Renal pelvis (tissue), 12 donors: ENCODE measurements around the gene LYPLAL1. TPM values are rescaled to one million over a fixed set of nuclear protein-coding genes. Genes with fewer than 3 reads are reported as not detected.

ENCODE experiments used
- DNase-seq: peaks from one replicate; pipeline ENCODE4 v3.0.0-alpha.2; 2013
- long read RNA-seq, 16 experiments: transcript quantifications; one replicate each; lab custom pipeline, GENCODE V29; 2026
- polyA plus RNA-seq, 3 donors: library from polyadenylated mRNA; unstranded; fragments of 120-200 nt; gene quantifications; one replicate each; pipeline ENCODE4 v1.2.1, GENCODE V29; 2013; ENCODE audit not compliant: insufficient read length in 3 of 3

LYPLAL1 gene
- 10 to 100 TPM; 42.0 to 56.3 (median 53.4) TPM for polyA plus RNA-seq
- long read RNA-seq, donor 1, transcript LYPLAL1-202 (5 exons, 1,898 nt): major isoform, 11 of 24 reads
- long read RNA-seq, donor 1, transcript LYPLAL1-203 (4 exons, 1,703 nt): minor isoform, 5 of 24 reads
- long read RNA-seq, donor 1, partial matches to known transcripts: 0 of 24 reads
- long read RNA-seq, donor 1, other reads (novel, unspliced or antisense): 0 of 24 reads
- long read RNA-seq, donor 2, transcript LYPLAL1-201 (5 exons, 1,819 nt): minor isoform, 6 of 27 reads
- long read RNA-seq, donor 2, transcript LYPLAL1-202 (5 exons, 1,898 nt): major isoform, 14 of 27 reads
- long read RNA-seq, donor 2, partial matches to known transcripts: 0 of 27 reads
- long read RNA-seq, donor 2, other reads (novel, unspliced or antisense): 0 of 27 reads
- long read RNA-seq, donor 3, transcript LYPLAL1-202 (5 exons, 1,898 nt): major isoform, 15 of 19 reads
- long read RNA-seq, donor 3, partial matches to known transcripts: 0 of 19 reads
- long read RNA-seq, donor 3, other reads (novel, unspliced or antisense): 0 of 19 reads
- long read RNA-seq, donor 4, transcript LYPLAL1-202 (5 exons, 1,898 nt): major isoform, 16 of 22 reads
- long read RNA-seq, donor 4, partial matches to known transcripts: 0 of 22 reads
- long read RNA-seq, donor 4, other reads (novel, unspliced or antisense): 0 of 22 reads
- long read RNA-seq, donor 5, partial matches to known transcripts: 0 of 10 reads
- long read RNA-seq, donor 5, other reads (novel, unspliced or antisense): 0 of 10 reads
- long read RNA-seq, donor 6, transcript LYPLAL1-202 (5 exons, 1,898 nt): major isoform, 5 of 10 reads
- long read RNA-seq, donor 6, partial matches to known transcripts: 0 of 10 reads
- long read RNA-seq, donor 6, other reads (novel, unspliced or antisense): 0 of 10 reads
- long read RNA-seq, donor 7, transcript LYPLAL1-202 (5 exons, 1,898 nt): major isoform, 19 of 31 reads
- long read RNA-seq, donor 7, partial matches to known transcripts: 0 of 31 reads
- long read RNA-seq, donor 7, other reads (novel, unspliced or antisense): 0 of 31 reads
- long read RNA-seq, donor 8, transcript LYPLAL1-202 (5 exons, 1,898 nt): major isoform, 5 of 10 reads
- long read RNA-seq, donor 8, partial matches to known transcripts: 0 of 10 reads
- long read RNA-seq, donor 8, other reads (novel, unspliced or antisense): 0 of 10 reads
- long read RNA-seq, donor 9, transcript LYPLAL1-202 (5 exons, 1,898 nt): major isoform, 18 of 28 reads
- long read RNA-seq, donor 9, partial matches to known transcripts: 0 of 28 reads
- long read RNA-seq, donor 9, other reads (novel, unspliced or antisense): 0 of 28 reads
- long read RNA-seq, donor 10, transcript LYPLAL1-202 (5 exons, 1,898 nt): major isoform, 6 of 9 reads
- long read RNA-seq, donor 10, partial matches to known transcripts: 0 of 9 reads
- long read RNA-seq, donor 10, other reads (novel, unspliced or antisense): 0 of 9 reads
- long read RNA-seq, donor 11, transcript LYPLAL1-202 (5 exons, 1,898 nt): major isoform, 9 of 13 reads
- long read RNA-seq, donor 11, partial matches to known transcripts: 0 of 13 reads
- long read RNA-seq, donor 11, other reads (novel, unspliced or antisense): 0 of 13 reads
- long read RNA-seq, donor 12, transcript LYPLAL1-210 (2 exons, 642 nt): minor isoform, 6 of 25 reads
- long read RNA-seq, donor 12, transcript LYPLAL1-202 (5 exons, 1,898 nt): major isoform, 14 of 25 reads
- long read RNA-seq, donor 12, partial matches to known transcripts: 0 of 25 reads
- long read RNA-seq, donor 12, other reads (novel, unspliced or antisense): 0 of 25 reads
- long read RNA-seq, donor 13, transcript LYPLAL1-202 (5 exons, 1,898 nt): major isoform, 12 of 18 reads
- long read RNA-seq, donor 13, partial matches to known transcripts: 0 of 18 reads
- long read RNA-seq, donor 13, other reads (novel, unspliced or antisense): 0 of 18 reads
- long read RNA-seq, donor 14: 0 reads
- long read RNA-seq, donor 15, transcript LYPLAL1-202 (5 exons, 1,898 nt): major isoform, 15 of 28 reads
- long read RNA-seq, donor 15, partial matches to known transcripts: 7 of 28 reads
- long read RNA-seq, donor 15, other reads (novel, unspliced or antisense): 0 of 28 reads
- long read RNA-seq, donor 16, transcript LYPLAL1-202 (5 exons, 1,898 nt): major isoform, 19 of 26 reads
- long read RNA-seq, donor 16, partial matches to known transcripts: 0 of 26 reads
- long read RNA-seq, donor 16, other reads (novel, unspliced or antisense): 0 of 26 reads

- DNase-seq: peak; percentile 88
These were observed at the start of gene LYPLAL1 for GRCh38 chr1:219173758-219174459. TSS of gene LYPLAL1 (plus strand) at chr1:219173878. CDS start at chr1:219173891, 13 bp downstream.

- DNase-seq: no peak
These were observed 49.5 kb upstream of the LYPLAL1 start for GRCh38 chr1:219124163-219124562.

- DNase-seq: no peak
These were observed 48.3 kb upstream of the LYPLAL1 start for GRCh38 chr1:219125342-219125741.

- DNase-seq: peak; percentile 40
These were observed 47.3 kb upstream of the LYPLAL1 start for GRCh38 chr1:219126377-219126776.

- no peak for DNase-seq
These were observed 44.7 kb upstream of the LYPLAL1 start for GRCh38 chr1:219128957-219129356.

DNA sequence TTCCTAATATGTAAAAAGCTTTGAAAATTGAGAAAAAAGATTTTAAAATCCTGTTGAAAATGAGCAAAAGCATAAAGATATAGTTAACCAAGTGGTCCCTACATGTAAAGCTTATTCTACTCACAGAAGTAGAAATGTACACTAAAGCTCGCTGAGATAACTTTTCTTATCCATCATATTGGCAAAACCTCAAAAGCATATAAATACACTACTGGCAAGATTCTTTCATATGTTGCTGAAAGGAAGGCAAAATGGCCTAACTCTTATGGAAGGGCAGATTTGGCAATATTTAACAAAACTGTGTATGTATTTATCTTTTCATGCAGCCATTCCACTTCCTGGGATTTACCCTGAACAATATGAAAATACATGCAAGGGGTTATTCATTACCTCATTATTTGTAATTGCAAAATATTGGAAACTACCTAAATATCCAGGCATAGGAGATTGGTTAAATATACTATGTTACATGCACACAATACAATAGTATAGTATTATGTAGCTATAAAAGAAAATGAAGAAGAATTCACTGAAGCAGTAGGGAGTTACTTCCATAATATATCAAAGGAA is 43.2 kb upstream of the LYPLAL1 start:
- no peak for DNase-seq

DNA sequence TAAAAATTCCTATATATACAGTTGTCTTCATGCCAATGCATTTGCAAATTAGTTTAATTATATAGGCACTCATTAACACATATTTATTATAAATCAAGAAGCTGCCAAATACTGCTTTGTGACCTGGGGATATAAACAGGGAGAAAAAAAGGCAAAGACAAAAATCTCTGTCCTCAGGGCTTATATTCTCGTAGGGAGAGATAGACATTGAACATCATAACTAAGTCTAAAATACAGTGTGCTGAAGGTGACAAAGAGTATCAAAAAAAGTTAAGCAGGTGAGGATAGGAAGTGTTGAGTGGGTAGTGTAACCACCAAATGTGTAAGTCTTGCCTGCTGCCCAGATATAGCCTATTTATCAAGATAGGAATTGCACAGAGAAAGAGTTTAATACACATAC is 40.7 kb upstream of the LYPLAL1 start:
- no peak for DNase-seq

DNA sequence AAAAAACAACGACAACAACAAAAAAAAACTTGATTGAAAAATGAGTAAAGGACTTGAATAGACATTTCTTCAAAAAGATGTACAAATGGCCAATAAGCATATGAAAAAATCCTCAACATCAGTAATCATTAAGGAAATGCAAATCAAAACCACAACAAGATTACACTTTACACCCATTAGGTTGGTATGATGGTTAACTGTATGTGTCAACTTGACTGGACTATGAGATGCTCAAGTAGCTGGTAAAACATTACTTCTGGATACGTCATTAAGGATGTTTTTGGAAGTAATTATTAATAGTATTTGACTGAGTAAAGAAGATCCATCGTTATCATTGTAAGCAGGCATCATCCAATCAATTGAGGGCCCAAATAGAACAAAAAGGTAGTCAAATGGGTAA is 34.9 kb upstream of the LYPLAL1 start:
- no peak for DNase-seq

DNA sequence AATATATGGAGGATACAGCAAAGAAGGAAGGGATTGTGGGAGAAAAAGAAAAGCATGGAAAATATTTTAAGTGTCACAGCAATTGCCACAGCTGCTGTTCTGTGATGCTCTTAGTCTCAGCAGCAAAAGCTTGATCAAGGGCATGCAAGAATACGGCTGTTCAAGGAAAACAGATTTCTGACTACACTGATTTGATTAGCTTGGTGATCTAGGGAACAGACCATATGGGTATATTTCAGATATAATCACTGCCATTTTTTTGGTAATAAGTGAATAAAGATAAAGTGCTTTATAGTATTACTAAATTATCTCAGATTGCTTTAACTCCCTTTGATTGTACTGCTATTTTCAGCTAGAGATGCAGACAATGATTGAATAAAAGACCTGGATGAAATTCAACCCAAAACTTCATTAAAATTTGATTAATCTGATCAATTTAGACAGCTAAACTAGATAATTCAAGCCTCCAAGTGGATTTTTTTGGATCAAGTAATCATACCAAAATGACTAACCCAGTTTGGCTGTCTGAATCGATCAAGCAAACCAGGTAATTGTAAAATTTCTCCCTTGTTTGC is 33.3 kb upstream of the LYPLAL1 start:
- DNase-seq: no peak

DNA sequence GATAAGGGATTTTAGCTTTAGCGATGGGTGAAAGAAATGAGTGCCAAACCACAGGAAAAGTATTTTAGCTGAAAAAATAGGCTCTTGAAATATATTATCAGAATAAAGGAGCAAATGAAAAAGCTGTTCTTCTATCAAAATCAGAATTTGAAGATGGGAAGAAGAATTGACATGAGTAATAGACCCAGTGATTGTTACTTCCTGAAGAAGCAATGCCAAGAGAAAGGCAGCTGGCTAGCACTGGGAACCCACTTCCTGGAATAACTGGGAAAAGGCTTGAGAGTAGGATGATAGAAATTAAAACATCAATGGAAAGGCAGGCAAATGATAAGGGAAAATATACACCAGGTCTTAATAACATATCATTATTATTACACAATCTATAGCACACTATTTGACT is 29.9 kb upstream of the LYPLAL1 start:
- no peak for DNase-seq

DNA sequence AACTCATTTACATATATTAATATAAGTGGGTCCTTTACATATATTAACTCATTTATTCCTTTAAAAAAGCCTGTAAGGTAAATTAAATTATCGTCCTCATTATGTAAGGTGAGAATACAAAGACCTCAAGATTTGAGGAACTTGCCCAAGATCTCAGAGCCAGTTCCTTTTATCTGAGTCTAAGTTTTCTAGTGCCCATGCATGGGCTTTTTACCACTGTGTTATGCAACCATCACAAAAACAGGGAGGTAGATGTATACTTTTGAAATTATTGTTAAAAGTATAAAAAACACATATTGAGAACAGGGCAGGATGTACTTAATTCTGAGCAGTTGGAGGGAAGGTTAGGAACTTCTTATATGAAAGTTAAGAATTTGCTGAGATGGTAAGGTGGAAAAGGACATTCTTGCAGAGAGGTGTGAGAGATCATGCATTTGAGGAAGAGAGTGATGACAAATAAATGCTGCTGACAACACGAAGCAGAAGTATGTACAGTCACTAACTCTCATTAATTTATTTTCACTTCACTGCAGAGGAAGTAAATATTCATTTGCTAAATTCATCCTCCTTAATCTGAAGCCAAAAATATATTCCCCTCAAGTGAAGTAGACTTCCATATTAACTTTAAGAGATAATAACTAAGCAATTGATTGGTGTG is 28.9 kb upstream of the LYPLAL1 start:
- DNase-seq: no peak

- DNase-seq: no peak
These were observed 26.1 kb upstream of the LYPLAL1 start for GRCh38 chr1:219147571-219148019.

GRCh38 chr1:219149009-219149577 is 24.6 kb upstream of the LYPLAL1 start:
- no peak for DNase-seq

GRCh38 chr1:219149953-219150352 is 23.7 kb upstream of the LYPLAL1 start:
- no peak for DNase-seq

DNA sequence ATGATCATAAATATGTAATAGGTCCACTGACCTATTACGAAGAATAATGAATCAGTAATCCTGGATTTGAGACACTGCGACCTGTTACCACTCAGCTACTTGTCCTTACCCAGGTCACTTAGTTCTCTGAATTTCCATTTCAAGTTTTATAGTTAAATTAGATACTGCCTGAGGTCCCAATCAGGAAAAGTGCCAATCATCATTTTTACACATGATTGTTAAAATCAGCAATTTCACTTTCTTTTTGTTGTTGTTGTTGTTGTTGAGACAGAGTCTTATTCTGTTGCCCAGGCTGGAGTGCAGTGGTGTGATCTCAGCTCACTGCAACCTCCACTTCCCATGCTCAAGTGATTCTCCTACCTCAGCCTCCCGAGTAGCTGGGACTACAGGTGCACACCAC is 22.8 kb upstream of the LYPLAL1 start:
- no peak for DNase-seq

DNA sequence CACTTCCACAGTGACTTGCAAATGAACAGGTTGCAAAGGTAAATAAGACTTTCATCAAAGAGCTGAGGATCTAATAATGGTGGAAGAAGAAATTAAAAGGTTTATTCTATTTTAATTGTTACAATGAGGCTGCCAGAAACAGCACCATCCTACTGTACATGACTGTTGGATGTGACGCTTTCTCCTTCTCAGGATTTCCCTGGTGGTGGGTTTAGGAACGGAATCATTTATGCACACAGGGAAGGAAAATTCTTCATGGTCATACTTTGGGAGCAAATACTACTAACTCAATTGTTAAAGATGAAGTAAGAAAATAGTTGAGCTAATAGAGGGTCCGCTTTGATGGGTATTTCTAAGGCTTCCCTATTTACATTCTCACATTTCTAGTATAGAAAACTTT is 22.2 kb upstream of the LYPLAL1 start:
- DNase-seq: no peak

GRCh38 chr1:219152751-219153150 is 20.9 kb upstream of the LYPLAL1 start:
- DNase-seq: no peak
